ENCODE results near the gene FABP1.

- TF ChIP-seq CTCF (IDR thresholded peaks at IDR 0.05) (no peak), POLR2A (IDR thresholded peaks at IDR 0.05) (no peak)
These were observed 53.7 kb downstream of the FABP1 start for GRCh38 chr2:88074150-88074549.
